Neural cell (in vitro differentiated cells): ENCODE data around the gene SLC13A5. TPM values are rescaled to one million over a fixed set of nuclear protein-coding genes. Genes with fewer than 3 reads are reported as not detected.

Source experiments
- H2AFZ ChIP-seq: fragments of 200-600, 300-800 bp; sonication (generic), shearing (Covaris generic); 2 replicates; pipeline ENCODE4 v1.6.0; 2014; ENCODE audit warnings: low read depth, mild to moderate bottlenecking, antibody characterized with exemption, low read length, moderate library complexity
- H3F3A ChIP-seq: fragments of 200-600 bp; shearing (Covaris generic); 2 replicates; pipeline ENCODE4 v1.6.1; 2016; ENCODE audit warnings: mild to moderate bottlenecking, moderate library complexity, mixed read lengths, antibody characterized with exemption, low read length; ENCODE audit not compliant: insufficient read depth, poor library complexity, severe bottlenecking
- H3K27ac ChIP-seq: fragments of 200-600, 300-800 bp; sonication (generic), shearing (Covaris generic); 2 replicates; pipeline ENCODE4 v1.5.1; 2014; ENCODE audit warnings: mild to moderate bottlenecking, low read length, moderate library complexity
- H3K27me3 ChIP-seq: fragments of 300-800, 200-600 bp; sonication (generic), shearing (Covaris generic); 2 replicates; pipeline ENCODE4 v1.6.0; 2014; ENCODE audit warnings: mild to moderate bottlenecking, low read depth, low read length, moderate library complexity; ENCODE audit not compliant: insufficient read depth
- H3K36me3 ChIP-seq: fragments of 300-800, 200-600 bp; sonication (generic), shearing (Covaris generic); 2 replicates; pipeline ENCODE4 v1.5.1; 2014; ENCODE audit warnings: mild to moderate bottlenecking, antibody characterized with exemption, low read length, moderate library complexity; ENCODE audit not compliant: insufficient read depth
- H3K4me2 ChIP-seq: fragments of 300-800, 200-600 bp; sonication (generic), shearing (Covaris generic); 2 replicates; pipeline ENCODE4 v1.6.0; 2014; ENCODE audit warnings: mild to moderate bottlenecking, low read length
- H3K4me3 ChIP-seq: fragments of 300-800, 200-600 bp; sonication (generic), shearing (Covaris generic); 2 replicates; pipeline ENCODE4 v1.5.1; 2014; ENCODE audit warnings: mild to moderate bottlenecking, low read length, moderate library complexity
- H3K79me2 ChIP-seq: fragments of 200-600 bp; shearing (Covaris generic); replicated peaks from 2 replicates; pipeline ENCODE4 v1.6.0; 2014; ENCODE audit warnings: mild to moderate bottlenecking, low read length, moderate library complexity; ENCODE audit not compliant: insufficient read depth
- H3K9ac ChIP-seq: fragments of 300-800, 200-600 bp; sonication (generic), shearing (Covaris generic); 2 replicates; pipeline ENCODE4 v1.6.1; 2016; ENCODE audit warnings: mild to moderate bottlenecking, low read length, mixed read lengths
- H3K9me2 ChIP-seq: fragments of 200-600 bp; shearing (Covaris generic); 2 replicates; pipeline ENCODE4 v1.6.1; 2016; ENCODE audit warnings: mild to moderate bottlenecking, low read length, mixed read lengths; ENCODE audit not compliant: insufficient read depth
- H3K9me3 ChIP-seq: fragments of 200-600, 300-800 bp; sonication (generic), shearing (Covaris generic); 2 replicates; pipeline ENCODE4 v1.6.1; 2016; ENCODE audit warnings: mild to moderate bottlenecking, mixed run types, low read length, moderate library complexity, mixed read lengths
- H4K20me1 ChIP-seq: fragments of 200-600 bp; shearing (Covaris generic); 2 replicates; pipeline ENCODE4 v1.6.1; 2016; ENCODE audit warnings: mild to moderate bottlenecking, mixed run types; ENCODE audit not compliant: insufficient read depth
- EP300 ChIP-seq: fragments of 450-650 bp; conservative IDR thresholded peaks from 2 replicates; pipeline ENCODE4 v1.6.1; 2014; ENCODE audit warnings: antibody characterized with exemption, mild to moderate bottlenecking, moderate library complexity; ENCODE audit not compliant: poor library complexity, severe bottlenecking
- EZH2 ChIP-seq: fragments of 200-600, 300-800 bp; shearing (Covaris generic), sonication (generic); IDR thresholded peaks from 2 replicates; pipeline ENCODE4 v1.6.1; 2014; ENCODE audit warnings: antibody characterized with exemption, low read length, borderline replicate concordance, mild to moderate bottlenecking; ENCODE audit not compliant: insufficient read depth, poor library complexity, severe bottlenecking
- MXI1 ChIP-seq: fragments of 450-650 bp; conservative IDR thresholded peaks from 2 replicates; pipeline ENCODE4 v1.6.1; 2014; ENCODE audit warnings: antibody characterized with exemption, mild to moderate bottlenecking; ENCODE audit not compliant: poor library complexity, severe bottlenecking
- POLR2AphosphoS5 ChIP-seq: IDR thresholded peaks from 2 replicates; pipeline ENCODE4 v1.6.1; 2012
- RAD21 ChIP-seq: fragments of 450-650 bp; conservative IDR thresholded peaks from 2 replicates; pipeline ENCODE4 v1.6.1; 2014; ENCODE audit warnings: antibody characterized with exemption, mild to moderate bottlenecking, moderate library complexity
- SMC3 ChIP-seq: fragments of 450-650 bp; conservative IDR thresholded peaks from 2 replicates; pipeline ENCODE4 v1.6.1; 2014; ENCODE audit warnings: antibody characterized with exemption, mild to moderate bottlenecking, moderate library complexity; ENCODE audit not compliant: poor library complexity
- TAF1 ChIP-seq: IDR thresholded peaks from 2 replicates; pipeline ENCODE4 v1.6.1; 2012; ENCODE audit warnings: low read depth
- polyA plus RNA-seq: library from polyadenylated mRNA; depleted of rRNA; stranded (reverse); fragments of >200 nt; gene quantifications from 2 replicates; pipeline ENCODE4 v1.2.3, GENCODE V29; 2014
- TF ChIP-seq, protein P1 (sequence below): fragments of 450-650 bp; IDR thresholded peaks from 2 replicates; pipeline ENCODE4 v1.5.1; 2014; ENCODE audit warnings: antibody characterized with exemption, mild to moderate bottlenecking, moderate library complexity; ENCODE audit not compliant: poor library complexity, severe bottlenecking
- TF ChIP-seq, protein P2 (sequence below): IDR thresholded peaks from 2 replicates; pipeline ENCODE4 v1.6.1; 2012; ENCODE audit warnings: borderline replicate concordance

The SLC13A5 gene
- polyA plus RNA-seq, 1 donor from 2014 or later = not detected

DNA sequence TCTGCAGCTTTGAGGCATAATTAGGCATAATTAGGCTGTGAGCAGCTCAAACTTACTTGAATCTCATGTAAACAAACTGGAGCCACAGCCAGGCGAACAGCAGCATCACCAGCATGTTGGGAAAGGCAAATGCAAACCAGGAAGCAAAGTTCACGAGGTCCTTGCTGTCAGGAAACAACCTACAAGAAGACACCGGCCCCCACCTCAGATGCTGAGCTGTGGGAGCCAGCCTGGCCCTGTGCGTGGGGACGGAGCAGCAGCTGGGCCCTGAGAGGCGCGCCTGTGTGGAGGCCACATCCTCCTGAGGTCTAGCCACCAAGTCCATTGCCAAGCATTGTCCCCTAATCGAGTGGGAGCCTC lies 12.2 kb downstream of the SLC13A5 start:
- H2AFZ ChIP-seq = no peak overlapping the region
- no peaks in the 10 kb centered on the region for H3K79me2 ChIP-seq
- no peaks in the 10 kb centered on the region for H3K36me3 ChIP-seq
- TF ChIP-seq TAF1 (no peak), MXI1 (no peak), EZH2 (no peak)
- TF ChIP-seq, protein P1, sequence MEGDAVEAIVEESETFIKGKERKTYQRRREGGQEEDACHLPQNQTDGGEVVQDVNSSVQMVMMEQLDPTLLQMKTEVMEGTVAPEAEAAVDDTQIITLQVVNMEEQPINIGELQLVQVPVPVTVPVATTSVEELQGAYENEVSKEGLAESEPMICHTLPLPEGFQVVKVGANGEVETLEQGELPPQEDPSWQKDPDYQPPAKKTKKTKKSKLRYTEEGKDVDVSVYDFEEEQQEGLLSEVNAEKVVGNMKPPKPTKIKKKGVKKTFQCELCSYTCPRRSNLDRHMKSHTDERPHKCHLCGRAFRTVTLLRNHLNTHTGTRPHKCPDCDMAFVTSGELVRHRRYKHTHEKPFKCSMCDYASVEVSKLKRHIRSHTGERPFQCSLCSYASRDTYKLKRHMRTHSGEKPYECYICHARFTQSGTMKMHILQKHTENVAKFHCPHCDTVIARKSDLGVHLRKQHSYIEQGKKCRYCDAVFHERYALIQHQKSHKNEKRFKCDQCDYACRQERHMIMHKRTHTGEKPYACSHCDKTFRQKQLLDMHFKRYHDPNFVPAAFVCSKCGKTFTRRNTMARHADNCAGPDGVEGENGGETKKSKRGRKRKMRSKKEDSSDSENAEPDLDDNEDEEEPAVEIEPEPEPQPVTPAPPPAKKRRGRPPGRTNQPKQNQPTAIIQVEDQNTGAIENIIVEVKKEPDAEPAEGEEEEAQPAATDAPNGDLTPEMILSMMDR = no peak
- TF ChIP-seq, protein P2, sequence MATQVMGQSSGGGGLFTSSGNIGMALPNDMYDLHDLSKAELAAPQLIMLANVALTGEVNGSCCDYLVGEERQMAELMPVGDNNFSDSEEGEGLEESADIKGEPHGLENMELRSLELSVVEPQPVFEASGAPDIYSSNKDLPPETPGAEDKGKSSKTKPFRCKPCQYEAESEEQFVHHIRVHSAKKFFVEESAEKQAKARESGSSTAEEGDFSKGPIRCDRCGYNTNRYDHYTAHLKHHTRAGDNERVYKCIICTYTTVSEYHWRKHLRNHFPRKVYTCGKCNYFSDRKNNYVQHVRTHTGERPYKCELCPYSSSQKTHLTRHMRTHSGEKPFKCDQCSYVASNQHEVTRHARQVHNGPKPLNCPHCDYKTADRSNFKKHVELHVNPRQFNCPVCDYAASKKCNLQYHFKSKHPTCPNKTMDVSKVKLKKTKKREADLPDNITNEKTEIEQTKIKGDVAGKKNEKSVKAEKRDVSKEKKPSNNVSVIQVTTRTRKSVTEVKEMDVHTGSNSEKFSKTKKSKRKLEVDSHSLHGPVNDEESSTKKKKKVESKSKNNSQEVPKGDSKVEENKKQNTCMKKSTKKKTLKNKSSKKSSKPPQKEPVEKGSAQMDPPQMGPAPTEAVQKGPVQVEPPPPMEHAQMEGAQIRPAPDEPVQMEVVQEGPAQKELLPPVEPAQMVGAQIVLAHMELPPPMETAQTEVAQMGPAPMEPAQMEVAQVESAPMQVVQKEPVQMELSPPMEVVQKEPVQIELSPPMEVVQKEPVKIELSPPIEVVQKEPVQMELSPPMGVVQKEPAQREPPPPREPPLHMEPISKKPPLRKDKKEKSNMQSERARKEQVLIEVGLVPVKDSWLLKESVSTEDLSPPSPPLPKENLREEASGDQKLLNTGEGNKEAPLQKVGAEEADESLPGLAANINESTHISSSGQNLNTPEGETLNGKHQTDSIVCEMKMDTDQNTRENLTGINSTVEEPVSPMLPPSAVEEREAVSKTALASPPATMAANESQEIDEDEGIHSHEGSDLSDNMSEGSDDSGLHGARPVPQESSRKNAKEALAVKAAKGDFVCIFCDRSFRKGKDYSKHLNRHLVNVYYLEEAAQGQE = no peak
- no peak overlapping the region for H3K9ac ChIP-seq
- no peaks in the 10 kb centered on the region for H3K27me3 ChIP-seq
- no peak overlapping the region for H3K4me2 ChIP-seq
- H3F3A ChIP-seq = no peaks in the 10 kb centered on the region
- no peaks in the 10 kb centered on the region for H3K9me2 ChIP-seq
- no peak overlapping the region for H3K27ac ChIP-seq
- H3K4me3 ChIP-seq = no peak overlapping the region
- no peaks in the 10 kb centered on the region for H3K9me3 ChIP-seq
- H4K20me1 ChIP-seq = no peaks in the 10 kb centered on the region

DNA sequence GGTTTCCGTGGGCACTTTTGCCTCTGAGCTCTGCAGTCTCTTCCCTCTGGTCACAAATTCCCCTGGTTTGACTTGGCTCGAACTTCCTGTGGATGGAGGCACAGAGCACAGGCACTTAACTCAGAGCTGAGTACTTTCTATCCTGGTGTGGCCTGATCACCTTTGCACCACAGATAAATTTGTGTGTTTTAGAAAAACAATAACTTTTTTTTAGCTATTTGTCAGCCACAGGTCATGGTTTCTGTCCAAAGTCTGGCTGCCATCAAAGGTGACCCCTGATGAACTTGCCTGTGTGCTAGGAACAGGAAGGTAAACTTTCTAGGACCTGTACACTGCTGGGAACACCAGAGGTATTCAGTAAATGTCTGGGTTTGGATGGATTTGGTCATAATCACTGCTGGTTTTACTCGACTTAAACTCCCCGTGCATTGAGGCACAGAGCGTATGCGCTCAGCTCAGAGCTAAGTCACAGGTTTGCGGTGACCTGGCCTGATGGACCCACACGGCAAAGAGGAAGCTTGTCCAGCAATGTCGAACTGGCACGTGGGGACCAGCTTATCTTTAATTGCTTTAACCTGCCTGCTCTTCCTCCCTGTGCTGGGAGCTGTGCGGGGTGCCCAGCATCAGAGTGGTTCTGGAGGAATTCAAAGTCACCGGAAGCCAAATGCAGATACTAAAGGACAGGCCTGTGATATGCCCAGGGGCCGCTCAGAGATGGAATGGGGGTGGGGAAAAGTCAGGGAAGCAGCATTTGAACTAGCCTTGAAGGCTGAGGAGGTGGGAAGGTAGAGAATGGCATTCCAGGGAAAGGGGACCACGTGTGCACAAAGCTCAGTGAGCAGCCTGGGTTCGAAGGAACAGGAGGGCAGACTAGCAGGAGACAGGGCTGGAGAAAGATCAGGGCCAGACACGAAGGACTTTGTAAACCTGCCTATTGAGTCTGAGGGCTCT lies 12.9 kb downstream of the SLC13A5 start:
- H3K9ac ChIP-seq = no peak overlapping the region
- no peaks in the 10 kb centered on the region for H3K9me2 ChIP-seq
- H3F3A ChIP-seq = no peaks in the 10 kb centered on the region
- no peak overlapping the region for H2AFZ ChIP-seq
- H3K9me3 ChIP-seq = no peaks in the 10 kb centered on the region
- no peaks in the 10 kb centered on the region for H3K36me3 ChIP-seq
- TF ChIP-seq MXI1 = no peak
- H3K4me2 ChIP-seq = no peak overlapping the region
- no peaks in the 10 kb centered on the region for H3K27me3 ChIP-seq
- H3K27ac ChIP-seq = no peak overlapping the region
- H4K20me1 ChIP-seq = no peaks in the 10 kb centered on the region
- no peaks in the 10 kb centered on the region for H3K79me2 ChIP-seq
- H3K4me3 ChIP-seq = no peak overlapping the region

- H3F3A ChIP-seq = no peaks in the 10 kb centered on the region
- H3K9me3 ChIP-seq = no peaks in the 10 kb centered on the region
- H3K9me2 ChIP-seq = no peaks in the 10 kb centered on the region
- no peaks in the 10 kb centered on the region for H3K27me3 ChIP-seq
- H3K9ac ChIP-seq = no peak overlapping the region
- no peak overlapping the region for H3K4me3 ChIP-seq
- H3K79me2 ChIP-seq = no peaks in the 10 kb centered on the region
- TF ChIP-seq, protein P2 = no peak
- no peak for TF ChIP-seq TAF1
- no peak for TF ChIP-seq RAD21
- TF ChIP-seq EP300 = no peak
- no peak for TF ChIP-seq SMC3
- TF ChIP-seq MXI1 = no peak
- TF ChIP-seq EZH2 = no peak
- no peak for TF ChIP-seq POLR2AphosphoS5
- TF ChIP-seq, protein P1 = no peak
- H3K27ac ChIP-seq = no peak overlapping the region
- no peaks in the 10 kb centered on the region for H3K36me3 ChIP-seq
- H3K4me2 ChIP-seq = no peak overlapping the region
- no peaks in the 10 kb centered on the region for H4K20me1 ChIP-seq
- H2AFZ ChIP-seq = no peak overlapping the region
Observed at GRCh38 chr17:6698004-6698403, 15.2 kb downstream of the SLC13A5 start.
